HG03066 (cell line): ENCODE measurements around the gene OR2G6.
"Not testable (repeated sequence)": the region's sequence is repeated elsewhere in the genome, so short reads cannot be mapped to it uniquely, and the experiment has no call there.

ENCODE experiments used
- ATAC-seq: cut with Tn5 transposase; IDR thresholded peaks from one replicate; pipeline ENCODE4 v1.9.1; 2021; ENCODE audit warnings: low read depth; ENCODE audit not compliant: unreplicated experiment

OR2G6 gene

DNA sequence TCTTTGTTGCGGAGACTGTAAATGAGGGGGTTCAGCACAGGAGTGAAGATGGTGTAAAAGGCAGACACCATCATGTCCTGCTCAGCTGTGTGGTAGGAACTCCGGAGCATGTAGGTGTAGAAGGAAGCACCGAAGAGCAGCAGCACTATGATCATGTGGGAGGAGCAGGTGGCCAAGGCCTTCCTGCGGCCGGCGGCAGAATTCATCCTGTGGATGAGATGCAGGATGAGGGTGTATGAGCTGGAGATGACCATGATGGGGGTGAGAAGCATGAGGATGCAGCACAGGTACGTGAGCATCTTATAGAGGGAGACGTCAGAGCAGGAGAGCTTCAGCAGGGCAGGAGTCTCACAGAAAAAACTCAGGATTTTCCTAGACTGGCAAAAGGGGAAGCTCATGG, 66.0 kb downstream of the OR2G6 start:
- ATAC-seq: not testable (repeated sequence)

DNA sequence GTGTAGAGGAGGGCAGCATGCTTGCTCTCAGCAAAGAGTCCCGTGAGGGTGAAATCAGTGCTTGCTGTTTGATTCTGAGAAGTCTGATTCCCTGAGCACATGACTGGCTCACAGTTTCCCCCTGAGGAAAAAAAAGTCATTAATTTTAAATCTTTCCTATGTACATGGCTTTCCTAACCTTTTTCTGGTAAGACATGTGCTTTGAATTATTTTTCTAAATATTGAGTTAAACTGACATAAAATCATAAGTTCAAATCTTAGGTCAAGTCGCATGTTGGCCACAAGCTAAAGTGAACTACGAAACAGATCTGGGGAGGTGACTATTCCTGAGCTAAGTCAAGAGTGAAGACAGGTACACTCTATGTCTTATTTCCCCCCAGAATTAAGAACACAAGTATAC, 66.8 kb downstream of the OR2G6 start, which contains the start of gene OR2T34:
Gene OR2T34, minus strand, starts transcription at position 101 of the 400 bp plus-strand sequence. Its CDS starts 0 bp downstream, at position 101.
- not testable (repeated sequence) for ATAC-seq

- no peak for ATAC-seq
These were observed 68.5 kb downstream of the OR2G6 start for GRCh38 chr1:248576260-248576980.
